Measurements from ENCODE around the gene TDRD7.

TDRD7 gene

DNA sequence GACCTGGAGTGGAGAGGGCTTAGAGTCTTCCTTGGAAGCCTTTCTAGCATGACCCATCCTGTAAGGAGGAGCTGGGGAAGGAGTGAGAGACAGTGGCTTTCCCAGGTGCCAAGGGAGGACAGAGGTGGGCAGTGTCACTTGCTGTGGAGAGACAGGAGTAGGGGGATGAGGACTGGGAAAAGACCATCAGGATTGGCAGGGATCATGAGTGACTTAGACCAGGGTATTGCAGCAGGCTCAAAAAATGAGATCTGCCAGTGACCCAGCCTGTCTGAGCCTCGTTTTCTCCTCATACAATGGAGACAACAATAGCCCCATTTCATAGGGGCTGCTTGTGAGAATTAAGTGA is 91.9 kb downstream of the TDRD7 start:
- DNase-seq (ENCODE audit: low read depth) = no peak
- H3K4me3 ChIP-seq (ENCODE audit: low read depth, low read length) = no peak overlapping the region
- TF ChIP-seq MYC (IDR thresholded peaks at IDR 0.05; ENCODE audit: low read depth, low read length) = no peak
- TF ChIP-seq POLR2A (IDR thresholded peaks at IDR 0.05; ENCODE audit: extremely low read depth, insufficient read length) = no peak
- TF ChIP-seq, protein P1, sequence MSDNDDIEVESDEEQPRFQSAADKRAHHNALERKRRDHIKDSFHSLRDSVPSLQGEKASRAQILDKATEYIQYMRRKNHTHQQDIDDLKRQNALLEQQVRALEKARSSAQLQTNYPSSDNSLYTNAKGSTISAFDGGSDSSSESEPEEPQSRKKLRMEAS (IDR thresholded peaks at IDR 0.05; ENCODE audit: low read depth, low read length) = no peak
- TF ChIP-seq, protein P2, sequence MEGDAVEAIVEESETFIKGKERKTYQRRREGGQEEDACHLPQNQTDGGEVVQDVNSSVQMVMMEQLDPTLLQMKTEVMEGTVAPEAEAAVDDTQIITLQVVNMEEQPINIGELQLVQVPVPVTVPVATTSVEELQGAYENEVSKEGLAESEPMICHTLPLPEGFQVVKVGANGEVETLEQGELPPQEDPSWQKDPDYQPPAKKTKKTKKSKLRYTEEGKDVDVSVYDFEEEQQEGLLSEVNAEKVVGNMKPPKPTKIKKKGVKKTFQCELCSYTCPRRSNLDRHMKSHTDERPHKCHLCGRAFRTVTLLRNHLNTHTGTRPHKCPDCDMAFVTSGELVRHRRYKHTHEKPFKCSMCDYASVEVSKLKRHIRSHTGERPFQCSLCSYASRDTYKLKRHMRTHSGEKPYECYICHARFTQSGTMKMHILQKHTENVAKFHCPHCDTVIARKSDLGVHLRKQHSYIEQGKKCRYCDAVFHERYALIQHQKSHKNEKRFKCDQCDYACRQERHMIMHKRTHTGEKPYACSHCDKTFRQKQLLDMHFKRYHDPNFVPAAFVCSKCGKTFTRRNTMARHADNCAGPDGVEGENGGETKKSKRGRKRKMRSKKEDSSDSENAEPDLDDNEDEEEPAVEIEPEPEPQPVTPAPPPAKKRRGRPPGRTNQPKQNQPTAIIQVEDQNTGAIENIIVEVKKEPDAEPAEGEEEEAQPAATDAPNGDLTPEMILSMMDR (IDR thresholded peaks at IDR 0.05; ENCODE audit: low read depth, low read length) = no peak

DNA sequence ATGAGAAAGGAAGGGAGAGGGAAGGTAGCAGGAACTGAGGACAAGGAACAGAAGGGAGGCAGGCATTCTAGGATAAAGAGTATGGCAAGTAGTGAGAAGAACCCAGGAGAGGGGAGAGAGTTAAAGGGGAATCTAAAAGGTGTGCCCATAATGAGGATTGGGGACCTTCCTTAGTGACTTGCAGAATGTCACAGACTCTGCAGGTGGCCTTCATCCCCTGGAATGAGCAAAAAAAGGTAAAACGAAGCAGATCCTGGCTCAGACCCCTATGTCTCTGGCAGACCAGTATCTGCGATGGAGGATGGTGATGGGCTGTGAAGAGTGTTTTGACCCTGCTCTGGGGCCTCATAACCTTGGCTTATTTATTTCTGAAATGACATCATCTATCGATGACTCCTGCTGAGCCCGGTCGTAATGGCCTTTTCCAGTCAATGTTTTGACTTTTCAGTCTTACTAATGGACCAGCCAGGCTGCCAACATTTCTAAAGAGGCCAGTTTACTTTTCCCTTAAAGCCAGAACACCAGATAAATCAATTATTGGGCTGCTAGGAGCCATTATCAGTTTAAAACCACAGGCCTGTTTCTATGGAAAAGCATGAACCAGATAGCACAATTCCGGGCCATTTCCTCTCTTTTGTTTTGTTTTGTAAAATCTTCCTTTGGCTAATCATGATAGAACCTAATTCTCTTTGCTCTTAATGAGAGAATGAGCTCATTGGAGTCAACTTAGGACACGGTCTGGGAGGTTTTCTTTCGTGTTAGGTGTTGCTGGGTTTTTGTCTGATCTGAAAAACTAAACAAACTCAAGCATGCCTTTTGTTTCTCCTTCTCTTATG is 92.7 kb downstream of the TDRD7 start:
- no peak for DNase-seq (ENCODE audit: low read depth)
- no peak for TF ChIP-seq POLR2A (IDR thresholded peaks at IDR 0.05; ENCODE audit: extremely low read depth, insufficient read length)
- TF ChIP-seq, protein P2 (IDR thresholded peaks at IDR 0.05; ENCODE audit: low read depth, low read length) = no peak
- no peak for TF ChIP-seq MYC (IDR thresholded peaks at IDR 0.05; ENCODE audit: low read depth, low read length)
- TF ChIP-seq, protein P1 (IDR thresholded peaks at IDR 0.05; ENCODE audit: low read depth, low read length) = no peak
- H3K4me3 ChIP-seq (ENCODE audit: low read depth, low read length) = no peak overlapping the region

DNA sequence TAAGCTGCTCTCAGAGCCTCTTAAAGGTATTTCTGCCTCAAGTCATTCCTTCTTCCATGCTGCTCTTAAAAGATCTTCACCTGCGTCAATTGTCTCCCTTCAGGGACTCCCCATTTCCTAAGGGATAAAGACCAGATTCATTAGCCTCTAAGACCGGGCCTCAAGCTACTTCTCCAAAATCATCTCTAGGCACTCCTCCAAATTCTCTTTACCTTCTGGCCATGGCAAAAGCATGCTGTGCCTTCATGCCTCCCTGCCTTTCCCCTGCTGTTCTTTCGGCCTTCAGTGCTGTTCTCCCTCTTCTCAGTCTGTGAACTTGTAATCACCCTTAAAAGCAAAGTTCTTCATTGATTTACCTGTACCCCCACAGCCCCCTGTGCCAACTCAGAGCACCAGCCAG is 93.9 kb downstream of the TDRD7 start:
- no peak for TF ChIP-seq MYC (IDR thresholded peaks at IDR 0.05; ENCODE audit: low read depth, low read length)
- TF ChIP-seq, protein P1 (IDR thresholded peaks at IDR 0.05; ENCODE audit: low read depth, low read length) = no peak
- TF ChIP-seq, protein P2 (IDR thresholded peaks at IDR 0.05; ENCODE audit: low read depth, low read length) = no peak
- TF ChIP-seq POLR2A (IDR thresholded peaks at IDR 0.05; ENCODE audit: extremely low read depth, insufficient read length) = no peak
- DNase-seq (ENCODE audit: low read depth) = no peak
- no peak overlapping the region for H3K4me3 ChIP-seq (ENCODE audit: low read depth, low read length)

DNA sequence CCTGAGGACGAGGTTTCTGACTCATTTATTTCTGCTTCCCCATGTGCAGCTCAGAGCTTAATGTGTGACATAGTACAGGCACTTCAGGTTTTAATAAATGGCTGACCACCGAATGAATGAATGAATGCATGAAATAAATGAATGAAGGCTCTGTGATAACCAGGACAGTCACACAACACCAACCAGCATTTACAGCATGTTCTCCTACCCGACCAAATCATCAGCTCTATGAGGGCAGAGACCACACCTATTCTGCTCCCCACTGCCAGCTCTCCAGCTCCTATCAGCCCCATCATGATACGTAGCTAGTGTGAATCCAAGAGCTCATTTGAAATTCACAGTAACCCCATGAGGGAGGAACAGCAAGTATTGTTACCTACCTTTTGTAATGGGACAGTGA is 94.4 kb downstream of the TDRD7 start:
- TF ChIP-seq POLR2A (IDR thresholded peaks at IDR 0.05; ENCODE audit: extremely low read depth, insufficient read length) = no peak
- TF ChIP-seq, protein P2 (IDR thresholded peaks at IDR 0.05; ENCODE audit: low read depth, low read length) = no peak
- TF ChIP-seq MYC (IDR thresholded peaks at IDR 0.05; ENCODE audit: low read depth, low read length) = no peak
- TF ChIP-seq, protein P1 (IDR thresholded peaks at IDR 0.05; ENCODE audit: low read depth, low read length) = no peak
- no peak for DNase-seq (ENCODE audit: low read depth)
- H3K4me3 ChIP-seq (ENCODE audit: low read depth, low read length) = no peak overlapping the region

DNA sequence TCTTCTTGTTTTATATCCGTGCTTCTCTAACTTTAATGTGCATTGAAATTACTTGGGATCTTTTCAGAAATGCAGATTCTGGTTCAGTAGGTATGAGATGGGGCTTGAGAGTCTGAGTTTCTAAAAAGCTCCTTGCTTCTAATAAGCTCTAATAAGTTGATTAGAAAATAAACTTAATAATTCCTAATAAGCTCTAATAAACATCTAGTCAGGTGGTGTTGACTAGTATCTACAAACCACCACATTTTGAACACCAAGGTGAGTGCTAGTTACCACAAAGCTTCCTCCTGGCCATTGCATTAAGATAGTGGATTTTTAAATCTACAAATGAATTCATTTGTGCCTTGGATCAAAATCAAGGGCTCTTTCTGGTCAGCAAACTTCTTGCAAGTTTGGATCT is 94.9 kb downstream of the TDRD7 start:
- TF ChIP-seq MYC (IDR thresholded peaks at IDR 0.05; ENCODE audit: low read depth, low read length) (no peak), POLR2A (IDR thresholded peaks at IDR 0.05; ENCODE audit: extremely low read depth, insufficient read length) (no peak)
- TF ChIP-seq, protein P2 (IDR thresholded peaks at IDR 0.05; ENCODE audit: low read depth, low read length) = no peak
- TF ChIP-seq, protein P1 (IDR thresholded peaks at IDR 0.05; ENCODE audit: low read depth, low read length) = no peak
- DNase-seq (ENCODE audit: low read depth) = no peak
- no peak overlapping the region for H3K4me3 ChIP-seq (ENCODE audit: low read depth, low read length)

Measured in NB4 (cell line).